Progenitor cell of endocrine pancreas (in vitro differentiated cells): Measurements from ENCODE around the gene ALDH1L1. TPM values are rescaled to one million over a fixed set of nuclear protein-coding genes. Genes with fewer than 3 reads are reported as not detected.

Experiments used
- DNase-seq: peaks from one replicate; pipeline ENCODE4 v3.0.0; 2021; ENCODE audit warnings: low spot score; ENCODE audit not compliant: unreplicated experiment
- H3K27ac Mint-ChIP-seq: 2 replicates; pipeline ENCODE4 v1.8.0; 2021; ENCODE audit warnings: mild to moderate bottlenecking, moderate library complexity, mixed read lengths
- H3K27me3 Mint-ChIP-seq: 2 replicates; pipeline ENCODE4 v1.8.0; 2021; ENCODE audit warnings: mixed read lengths
- H3K36me3 Mint-ChIP-seq: 2 replicates; pipeline ENCODE4 v1.8.0; 2022; ENCODE audit warnings: mixed read lengths; ENCODE audit not compliant: insufficient read depth
- H3K4me1 Mint-ChIP-seq: 2 replicates; pipeline ENCODE4 v1.8.0; 2021; ENCODE audit warnings: low read depth, mixed read lengths
- H3K4me3 Mint-ChIP-seq: 2 replicates; pipeline ENCODE4 v1.8.0; 2021; ENCODE audit warnings: low read depth, mild to moderate bottlenecking, moderate library complexity, mixed read lengths
- H3K9me3 Mint-ChIP-seq: 2 replicates; pipeline ENCODE4 v1.8.0; 2021; ENCODE audit warnings: low read depth, mixed read lengths
- total RNA-seq: library from RNA; stranded (reverse); gene quantifications from 2 replicates; pipeline ENCODE4 v1.2.1, GENCODE V29; 2021
- TF ChIP-seq, protein P1 (sequence below): fragments of 200-600 bp; sonication (generic); IDR thresholded peaks from one replicate; pipeline ENCODE4 v1.5.0; 2021; ENCODE audit warnings: antibody characterized with exemption, mild to moderate bottlenecking; ENCODE audit not compliant: unreplicated experiment

ALDH1L1 gene
- total RNA-seq, 1 donor from 2014 or later = 3.1 TPM

DNA sequence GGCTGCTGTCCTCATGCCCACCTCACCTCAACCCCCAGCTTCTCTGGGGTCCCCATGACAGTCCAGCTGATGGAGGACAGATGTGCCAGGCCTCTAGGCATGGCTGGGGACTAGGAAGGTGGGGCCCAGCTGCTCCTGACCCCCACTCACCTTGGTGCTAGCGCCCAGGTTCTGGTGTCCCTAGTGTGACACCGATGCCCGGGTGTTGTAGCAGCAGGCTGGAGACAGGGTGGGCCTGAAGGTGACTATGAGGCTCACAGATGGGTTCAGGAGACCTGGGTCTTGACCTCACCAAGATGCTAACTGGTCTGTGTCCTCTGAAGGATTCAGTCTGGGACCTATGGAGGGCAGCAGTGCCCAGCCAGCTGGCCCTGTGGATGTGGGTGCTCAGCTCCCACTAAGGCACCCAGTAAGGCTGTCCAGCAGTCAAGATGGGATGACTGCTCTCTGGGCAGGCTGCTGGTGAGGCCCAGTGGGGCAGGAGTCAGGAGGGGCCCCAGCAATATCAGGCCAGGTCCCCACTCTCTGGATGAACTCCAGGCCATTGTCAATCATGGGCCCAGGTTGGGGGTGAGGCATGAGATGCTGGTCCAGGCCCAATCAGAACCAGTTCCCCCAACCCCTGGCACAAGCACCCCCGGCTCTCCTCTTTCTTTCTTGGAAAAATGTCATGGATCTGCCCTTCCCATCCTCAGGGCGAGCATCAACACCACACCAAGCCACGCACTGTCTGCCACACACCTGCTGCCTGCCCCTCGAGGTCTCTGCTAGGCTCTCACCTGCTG, 33.0 kb downstream of the ALDH1L1 start:
- Mint-ChIP-seq H3K27ac (no peak overlapping the region), H3K4me3 (no peak overlapping the region), H3K9me3 (no peaks in the 10 kb centered on the region), H3K27me3 (no peaks in the 10 kb centered on the region), H3K36me3 (no peaks in the 10 kb centered on the region), H3K4me1 (no peaks in the 10 kb centered on the region)
- TF ChIP-seq, protein P1, sequence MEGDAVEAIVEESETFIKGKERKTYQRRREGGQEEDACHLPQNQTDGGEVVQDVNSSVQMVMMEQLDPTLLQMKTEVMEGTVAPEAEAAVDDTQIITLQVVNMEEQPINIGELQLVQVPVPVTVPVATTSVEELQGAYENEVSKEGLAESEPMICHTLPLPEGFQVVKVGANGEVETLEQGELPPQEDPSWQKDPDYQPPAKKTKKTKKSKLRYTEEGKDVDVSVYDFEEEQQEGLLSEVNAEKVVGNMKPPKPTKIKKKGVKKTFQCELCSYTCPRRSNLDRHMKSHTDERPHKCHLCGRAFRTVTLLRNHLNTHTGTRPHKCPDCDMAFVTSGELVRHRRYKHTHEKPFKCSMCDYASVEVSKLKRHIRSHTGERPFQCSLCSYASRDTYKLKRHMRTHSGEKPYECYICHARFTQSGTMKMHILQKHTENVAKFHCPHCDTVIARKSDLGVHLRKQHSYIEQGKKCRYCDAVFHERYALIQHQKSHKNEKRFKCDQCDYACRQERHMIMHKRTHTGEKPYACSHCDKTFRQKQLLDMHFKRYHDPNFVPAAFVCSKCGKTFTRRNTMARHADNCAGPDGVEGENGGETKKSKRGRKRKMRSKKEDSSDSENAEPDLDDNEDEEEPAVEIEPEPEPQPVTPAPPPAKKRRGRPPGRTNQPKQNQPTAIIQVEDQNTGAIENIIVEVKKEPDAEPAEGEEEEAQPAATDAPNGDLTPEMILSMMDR = no peak
- DNase-seq = no peak

DNA sequence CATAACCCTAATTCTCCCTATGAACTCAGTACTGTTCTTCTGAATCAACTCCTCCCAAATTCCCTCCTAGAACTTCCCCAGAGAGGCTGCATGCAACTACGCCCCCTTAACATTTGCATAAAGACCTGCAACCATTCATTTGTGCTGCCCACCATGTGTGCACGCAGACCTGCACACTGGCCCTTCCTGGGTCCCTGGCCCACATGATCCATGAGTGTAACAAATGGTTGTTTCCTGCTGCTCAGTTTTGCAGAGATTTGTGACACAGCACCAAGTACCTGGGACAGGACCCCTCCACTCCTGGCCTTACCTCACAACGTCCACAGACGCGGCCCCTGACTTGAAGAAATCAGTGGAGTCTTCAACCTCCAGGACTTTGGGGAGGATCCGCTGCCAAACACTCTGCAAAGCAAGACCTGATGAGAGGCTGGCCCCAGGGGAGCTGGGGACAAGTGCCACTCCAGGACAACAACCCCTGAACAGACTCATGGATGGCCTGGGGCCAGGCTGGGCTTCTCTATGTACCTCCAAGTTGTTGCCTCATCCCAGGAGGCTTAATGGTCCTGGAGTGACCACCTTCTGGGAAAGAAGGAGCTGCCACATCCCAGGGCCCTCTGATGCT, 33.8 kb downstream of the ALDH1L1 start:
- TF ChIP-seq, protein P1 = no peak
- Mint-ChIP-seq H3K9me3 (no peaks in the 10 kb centered on the region), H3K4me1 (no peaks in the 10 kb centered on the region), H3K27me3 (peaks cover 4% of the 10 kb centered on the region), H3K4me3 (no peak overlapping the region), H3K27ac (no peak overlapping the region), H3K36me3 (no peaks in the 10 kb centered on the region)
- no peak for DNase-seq

DNA sequence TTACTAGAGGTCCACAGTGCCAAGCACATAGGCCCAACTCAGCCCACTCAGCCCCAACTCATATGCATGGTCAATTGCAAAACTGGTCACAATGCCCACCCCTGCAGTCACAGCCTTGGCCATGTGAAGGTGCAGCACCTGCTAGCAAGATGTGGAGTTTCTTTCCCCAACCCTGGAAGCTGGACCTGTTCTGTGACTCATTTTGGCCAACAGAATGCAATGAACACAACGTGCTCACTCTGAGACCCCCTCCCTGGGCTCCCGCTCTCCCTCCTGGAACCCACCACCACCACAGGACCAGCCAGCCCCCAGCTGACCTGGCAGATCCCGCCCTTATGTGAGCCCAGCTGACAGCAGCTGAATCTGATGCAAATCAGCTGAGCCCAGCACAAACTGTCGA, 34.4 kb downstream of the ALDH1L1 start:
- Mint-ChIP-seq H3K4me3 (no peak overlapping the region), H3K9me3 (no peaks in the 10 kb centered on the region), H3K36me3 (no peaks in the 10 kb centered on the region), H3K27ac (no peak overlapping the region), H3K27me3 (peaks cover 6% of the 10 kb centered on the region), H3K4me1 (no peaks in the 10 kb centered on the region)
- TF ChIP-seq, protein P1 = no peak
- DNase-seq = no peak

GRCh38 chr3:126142652-126143051, 37.7 kb downstream of the ALDH1L1 start:
- TF ChIP-seq, protein P1 = no peak
- Mint-ChIP-seq H3K36me3 (no peaks in the 10 kb centered on the region), H3K9me3 (no peaks in the 10 kb centered on the region), H3K4me3 (no peak overlapping the region), H3K27ac (no peak overlapping the region), H3K4me1 (no peaks in the 10 kb centered on the region), H3K27me3 (peaks cover 10% of the 10 kb centered on the region)
- DNase-seq = no peak

- Mint-ChIP-seq H3K27me3 (peaks cover 26% of the 10 kb centered on the region), H3K27ac (no peak overlapping the region), H3K4me1 (no peaks in the 10 kb centered on the region), H3K9me3 (no peaks in the 10 kb centered on the region), H3K36me3 (no peaks in the 10 kb centered on the region), H3K4me3 (no peak overlapping the region)
- DNase-seq = peak; percentile 5
- TF ChIP-seq, protein P1 = no peak
Observed at GRCh38 chr3:126137490-126138130, 42.8 kb downstream of the ALDH1L1 start.
